OCI-M1 (cell line): ENCODE measurements around the gene CAPN10.

ENCODE experiments used
- DNase-seq: peaks from one replicate; lab custom pipeline; 2025; lab: John Stamatoyannopoulos, UW

Gene CAPN10

GRCh38 chr2:240574386-240575100 is 12.0 kb upstream of the CAPN10 start:
- DNase-seq: no peak

- no peak for DNase-seq
Observed at GRCh38 chr2:240575101-240575965, 11.2 kb upstream of the CAPN10 start.

- DNase-seq: no peak
Observed at GRCh38 chr2:240576036-240576435, 10.5 kb upstream of the CAPN10 start.

GRCh38 chr2:240576436-240577205 is 9.9 kb upstream of the CAPN10 start:
- no peak for DNase-seq

GRCh38 chr2:240577281-240578109 is 9.0 kb upstream of the CAPN10 start:
- DNase-seq: no peak

- DNase-seq: no peak
Observed at GRCh38 chr2:240578110-240578450, 8.5 kb upstream of the CAPN10 start.

- no peak for DNase-seq
Observed at GRCh38 chr2:240578488-240578887, 8.0 kb upstream of the CAPN10 start.

GRCh38 chr2:240579071-240579762 is 7.3 kb upstream of the CAPN10 start:
- DNase-seq: peak; percentile 5

GRCh38 chr2:240579771-240580614 is 6.5 kb upstream of the CAPN10 start:
- DNase-seq: no peak

- no peak for DNase-seq
Observed at GRCh38 chr2:240581811-240582210, 4.7 kb upstream of the CAPN10 start.

GRCh38 chr2:240582781-240583180 is 3.8 kb upstream of the CAPN10 start:
- DNase-seq: no peak

- DNase-seq: no peak
Observed at GRCh38 chr2:240583774-240584173, 2.8 kb upstream of the CAPN10 start.

- DNase-seq: peak; percentile 92
Observed at GRCh38 chr2:240584486-240585031, 2.0 kb upstream of the CAPN10 start.

- no peak for DNase-seq
Observed at GRCh38 chr2:240585101-240585500, 1.4 kb upstream of the CAPN10 start.

- DNase-seq: no peak
Observed at GRCh38 chr2:240585681-240586197, 795 bp upstream of the CAPN10 start.

GRCh38 chr2:240586919-240587800 is 626 bp downstream of the CAPN10 start:
- peak; percentile 20 for DNase-seq

GRCh38 chr2:240588006-240588655 is 1.6 kb downstream of the CAPN10 start:
- DNase-seq: no peak

- DNase-seq: no peak
Observed at GRCh38 chr2:240588669-240589068, 2.1 kb downstream of the CAPN10 start.
